Stomach (tissue), 9 donors: ENCODE results near the gene ULBP3. TPM values are rescaled to one million over a fixed set of nuclear protein-coding genes. Genes with fewer than 3 reads are reported as not detected.
"Not testable (repeated sequence)": the region's sequence is repeated elsewhere in the genome, so short reads cannot be mapped to it uniquely, and the experiment has no call there.

ENCODE experiments used
- DNase-seq, 2 donors: peaks; one replicate each; pipeline versions ENCODE4 v3.0.0 to v3.0.0-alpha.2; 2013 to 2019
- H3K27ac ChIP-seq, 5 donors: fragments of 200-600 bp in 4 of 5; sonication (generic) in 4 of 5; one replicate each; pipeline ENCODE4 v1.5.1; 2013 to 2019; ENCODE audit warnings: mild to moderate bottlenecking in 1 of 5, moderate library complexity in 1 of 5
- H3K27me3 ChIP-seq, 3 donors: fragments of 200-600 bp; sonication (generic); one replicate each; pipeline ENCODE4 v1.5.1; 2017 to 2019; ENCODE audit warnings: mixed run types in 1 of 3
- H3K36me3 ChIP-seq, 4 donors: fragments of 200-600 bp; sonication (generic); 1 replicate in 3 of 4; 2 replicates in 1 of 4; pipeline ENCODE4 v1.5.1; 2016 to 2019
- H3K4me1 ChIP-seq, 4 donors: fragments of 200-600 bp; sonication (generic); one replicate each; pipeline ENCODE4 v1.5.1; 2016 to 2019
- H3K4me3 ChIP-seq, 4 donors: fragments of 200-600 bp; sonication (generic) in 3 of 4; one replicate each; pipeline ENCODE4 v1.5.1; 2016 to 2019; ENCODE audit warnings: mild to moderate bottlenecking in 1 of 4
- H3K9me3 ChIP-seq, 4 donors: fragments of 200-600 bp; sonication (generic); one replicate each; pipeline ENCODE4 v1.5.1; 2016 to 2019
- EP300 ChIP-seq: sonication (generic); formaldehyde crosslinking; IDR thresholded peaks from one replicate; pipeline ENCODE4 v1.6.1; 2017; ENCODE audit warnings: antibody characterized with exemption
- POLR2A ChIP-seq, 4 donors: fragments of 450-650 bp; IDR thresholded peaks; one replicate each; pipeline ENCODE4 v1.6.1; 2016; ENCODE audit warnings: antibody characterized with exemption in 4 of 4, control low read depth in 2 of 4, mild to moderate bottlenecking in 1 of 4, moderate library complexity in 1 of 4
- POLR2AphosphoS5 ChIP-seq, 3 donors: sonication (generic); formaldehyde crosslinking; IDR thresholded peaks; one replicate each; pipeline ENCODE4 v1.6.1; 2016; ENCODE audit warnings: antibody characterized with exemption in 3 of 3
- WGBS, 5 donors: extraction: QIAGEN DNeasy Blood & Tissue Kit in 3 of 5; methylation state at CpG; one replicate each; pipeline versions ENCODE4 v1.1.5 to v1.1.7; 2013 to 2018; 5-methylcytosine and 5-hydroxymethylcytosine counted together
- intact Hi-C: fragments of 100-400 bp; cut with DNase I; formaldehyde crosslinking; loops from one replicate; pipeline ENCODE4 v1.15.1; 2023; ENCODE audit warnings: low total_unique reads
- polyA plus RNA-seq, 3 donors: library from polyadenylated mRNA; stranded (reverse); fragments of 200-250 nt; gene quantifications; one replicate each; pipeline ENCODE4 v1.2.3, GENCODE V29; 2013
- total RNA-seq, 5 donors: library from RNA; depleted of rRNA; stranded (reverse); fragments of >200 nt; gene quantifications; one replicate each; pipeline versions ENCODE4 v1.1.0 to v1.2.3, GENCODE V29; 2014 to 2016
- TF ChIP-seq, protein P1 (sequence below), 7 experiments: fragments of 450-650 bp in 4 of 7; fragments of 200-600 bp in 3 of 7; sonication (generic) in 3 of 7; IDR thresholded peaks; one replicate each; pipeline ENCODE4 v1.5.1; 2016 to 2019; ENCODE audit warnings: antibody characterized with exemption in 7 of 7, control low read depth in 2 of 7, mild to moderate bottlenecking in 1 of 7
- donor health status: healthy with polysubstance abuse.
- donor health status: Bipolar disorder and iron deficiency.
- donor health status: healthy.

The ULBP3 gene
- total and polyA plus RNA-seq, 8 donors: 0.20 to 4.6 (median 1.2) TPM; not detected in 3

DNA sequence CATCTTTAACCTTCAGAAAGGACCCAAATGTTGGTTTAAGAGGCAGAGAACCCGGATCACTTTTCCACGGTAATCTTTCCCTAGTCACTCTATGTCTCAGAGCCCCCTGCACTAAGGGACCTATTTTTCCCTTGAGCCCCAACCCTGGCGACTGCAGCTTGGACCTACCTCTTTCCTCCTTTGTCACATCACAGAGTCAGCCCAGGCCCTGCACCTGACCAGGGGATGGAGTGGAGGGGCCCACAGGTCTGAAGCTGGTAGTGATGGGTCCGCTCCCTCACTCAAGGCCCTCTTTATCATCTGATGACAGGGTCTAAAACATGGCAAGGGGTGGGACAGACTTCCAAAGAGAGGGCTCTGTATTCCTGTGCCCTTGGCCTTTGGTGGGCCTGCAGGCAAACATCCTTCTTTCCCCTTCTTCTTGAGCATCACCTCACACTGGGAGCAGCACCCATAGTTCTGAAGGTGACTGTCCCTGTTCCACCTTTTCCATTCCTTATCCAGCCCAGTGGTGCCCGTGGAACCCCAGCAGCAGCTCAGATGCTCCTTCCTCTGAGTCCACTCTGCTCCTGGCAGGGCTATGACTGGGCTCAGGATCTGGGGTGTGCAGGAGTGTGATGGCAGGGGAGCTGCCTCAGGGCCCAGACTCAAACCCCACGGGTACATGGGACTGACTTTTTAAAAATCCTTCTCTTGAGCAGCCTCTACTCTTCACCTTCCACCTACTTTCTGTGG lies 49.9 kb downstream of the ULBP3 start:
- TF ChIP-seq EP300 (no peak), POLR2A (IDR thresholded peaks at IDR 0.05) (no peak), POLR2AphosphoS5 (IDR thresholded peaks at IDR 0.05) (no peak)
- TF ChIP-seq, protein P1, sequence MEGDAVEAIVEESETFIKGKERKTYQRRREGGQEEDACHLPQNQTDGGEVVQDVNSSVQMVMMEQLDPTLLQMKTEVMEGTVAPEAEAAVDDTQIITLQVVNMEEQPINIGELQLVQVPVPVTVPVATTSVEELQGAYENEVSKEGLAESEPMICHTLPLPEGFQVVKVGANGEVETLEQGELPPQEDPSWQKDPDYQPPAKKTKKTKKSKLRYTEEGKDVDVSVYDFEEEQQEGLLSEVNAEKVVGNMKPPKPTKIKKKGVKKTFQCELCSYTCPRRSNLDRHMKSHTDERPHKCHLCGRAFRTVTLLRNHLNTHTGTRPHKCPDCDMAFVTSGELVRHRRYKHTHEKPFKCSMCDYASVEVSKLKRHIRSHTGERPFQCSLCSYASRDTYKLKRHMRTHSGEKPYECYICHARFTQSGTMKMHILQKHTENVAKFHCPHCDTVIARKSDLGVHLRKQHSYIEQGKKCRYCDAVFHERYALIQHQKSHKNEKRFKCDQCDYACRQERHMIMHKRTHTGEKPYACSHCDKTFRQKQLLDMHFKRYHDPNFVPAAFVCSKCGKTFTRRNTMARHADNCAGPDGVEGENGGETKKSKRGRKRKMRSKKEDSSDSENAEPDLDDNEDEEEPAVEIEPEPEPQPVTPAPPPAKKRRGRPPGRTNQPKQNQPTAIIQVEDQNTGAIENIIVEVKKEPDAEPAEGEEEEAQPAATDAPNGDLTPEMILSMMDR (IDR thresholded peaks at IDR 0.05): no peak
- H3K27ac ChIP-seq: no peak overlapping the region
- intact Hi-C loops: no loop called here
- H3K36me3 ChIP-seq: no peaks in the 10 kb centered on the region
- no peak overlapping the region for H3K4me3 ChIP-seq
- peaks cover 12 to 61% (median 34%) of the 10 kb centered on the region in 3 donors for H3K27me3 ChIP-seq
- WGBS, 5 donors: 44 to 63% (median 53%) methylated on average over 6 of the region's 6 CpGs
- H3K9me3 ChIP-seq: no peaks in the 10 kb centered on the region
- no peak for DNase-seq
- H3K4me1 ChIP-seq: peaks cover 4 to 19% (median 9%) of the 10 kb centered on the region in 4 donors

DNA sequence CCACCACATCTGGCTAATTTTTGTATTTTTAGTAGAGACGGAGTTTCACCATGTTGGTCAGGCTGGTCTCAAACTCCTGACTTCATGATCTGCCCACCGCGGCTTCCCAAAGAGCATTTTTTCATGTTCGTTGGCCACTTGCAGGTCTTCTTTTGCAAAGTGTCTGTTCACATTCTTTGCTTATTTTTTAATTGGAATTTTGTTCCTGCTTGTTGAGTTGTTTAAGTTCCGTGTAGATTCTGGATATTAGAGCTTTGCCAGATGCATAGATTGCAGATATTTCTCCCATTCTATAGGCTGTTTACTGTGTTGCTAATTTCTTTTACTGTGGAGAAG lies 51.8 kb downstream of the ULBP3 start:
- not testable (repeated sequence) for H3K36me3 ChIP-seq, H3K9me3 ChIP-seq, H3K4me3 ChIP-seq, H3K27ac ChIP-seq, DNase-seq
- intact Hi-C loops: loop anchor here (2.0 kb wide), 1 partner anchor 80 kb away; no protein-coding TSS in a partner anchor
- WGBS, 5 donors: 2 to 9% (median 6%) methylated on average over 5 of the region's 5 CpGs
- Histone ChIP-seq H3K27me3 (peaks cover 12 to 69% (median 47%) of the 10 kb centered on the region in 3 donors), H3K4me1 (peaks cover 4 to 19% (median 9%) of the 10 kb centered on the region in 4 donors)

DNA sequence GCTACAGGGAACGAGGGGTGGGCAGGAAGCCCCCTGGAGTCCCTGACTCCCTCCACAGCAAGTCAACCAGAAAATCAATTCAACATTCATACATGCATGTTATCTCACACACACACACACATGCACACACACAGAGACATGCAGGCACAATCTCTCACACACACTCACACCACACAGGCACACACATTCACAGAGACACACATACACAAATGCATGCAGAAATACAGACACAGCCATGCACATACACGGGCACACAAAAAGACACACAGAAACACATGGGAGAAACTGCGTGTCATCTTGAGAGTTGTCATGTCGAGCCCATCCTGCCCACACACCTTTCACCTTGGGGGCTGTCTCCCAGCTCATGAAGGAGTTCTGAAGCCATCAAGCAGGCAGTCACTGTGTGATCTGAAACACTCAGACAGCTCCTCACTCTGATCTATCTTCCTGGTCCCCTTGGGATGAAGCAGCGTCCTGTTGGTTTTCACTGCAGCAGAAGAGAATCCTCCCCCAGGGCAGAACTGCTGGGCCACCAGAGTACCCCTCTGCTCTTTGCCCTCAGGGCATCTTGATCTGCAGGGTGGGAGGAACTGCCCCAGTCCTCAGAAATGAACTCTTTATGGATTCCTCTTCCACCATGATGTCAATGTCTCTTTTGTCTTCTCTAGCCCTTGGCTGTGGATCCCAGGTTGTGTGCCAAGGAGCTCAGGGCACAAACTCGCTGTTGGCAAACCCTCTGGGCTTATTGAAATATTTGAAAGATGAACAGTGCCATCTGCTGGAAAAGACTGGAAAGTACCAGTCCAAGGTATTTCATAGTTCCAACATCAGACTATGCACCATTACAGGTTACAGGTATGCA lies 52.4 kb downstream of the ULBP3 start:
- H3K9me3 ChIP-seq: no peaks in the 10 kb centered on the region
- peaks cover 12 to 75% (median 51%) of the 10 kb centered on the region in 3 donors for H3K27me3 ChIP-seq
- 23 to 32% (median 25%) methylated on average over 6 of the region's 6 CpGs for WGBS, 5 donors
- no peak overlapping the region for H3K27ac ChIP-seq
- TF ChIP-seq POLR2AphosphoS5 (IDR thresholded peaks at IDR 0.05): no peak
- no peak for TF ChIP-seq POLR2A (IDR thresholded peaks at IDR 0.05)
- TF ChIP-seq, protein P1 (IDR thresholded peaks at IDR 0.05): peak in 5 of 7 experiments; percentile 64 to 77 (median 71)
- no peak for TF ChIP-seq EP300
- peaks cover 4 to 19% (median 9%) of the 10 kb centered on the region in 4 donors for H3K4me1 ChIP-seq
- intact Hi-C loops: loop anchor here (2.0 kb wide), 1 partner anchor 80 kb away; no protein-coding TSS in a partner anchor
- H3K4me3 ChIP-seq: no peak overlapping the region
- H3K36me3 ChIP-seq: no peaks in the 10 kb centered on the region
- DNase-seq: peak; percentile 67 to 84

- 2 to 6% (median 4%) methylated on average over 10 to 15 of the region's 15 CpGs for WGBS, 5 donors
- not testable (repeated sequence) for H3K36me3 ChIP-seq, DNase-seq, H3K9me3 ChIP-seq, H3K27ac ChIP-seq
- intact Hi-C loops: loop anchor here (2.0 kb wide), 1 partner anchor 79 kb away; no protein-coding TSS in a partner anchor
- Histone ChIP-seq H3K4me3 (peak overlapping the region in 1 of 4 donors; percentile 3), H3K4me1 (peaks cover 4 to 19% (median 9%) of the 10 kb centered on the region in 4 donors), H3K27me3 (peaks cover 12 to 86% (median 53%) of the 10 kb centered on the region in 3 donors)
Observed at GRCh38 chr6:150015281-150016001, 53.5 kb downstream of the ULBP3 start.

- H3K27ac ChIP-seq, H3K9me3 ChIP-seq, intact Hi-C loops, H3K36me3 ChIP-seq, DNase-seq: not testable (repeated sequence)
- Histone ChIP-seq H3K4me3 (peak overlapping the region in 1 of 4 donors; percentile 3), H3K4me1 (peaks cover 4 to 19% (median 9%) of the 10 kb centered on the region in 4 donors), H3K27me3 (peaks cover 12 to 93% (median 60%) of the 10 kb centered on the region in 3 donors)
- WGBS, 5 donors: 3 to 6% (median 5%) methylated on average over 4 to 48 of the region's 50 CpGs
Observed at GRCh38 chr6:150014623-150015280, 54.2 kb downstream of the ULBP3 start.

DNA sequence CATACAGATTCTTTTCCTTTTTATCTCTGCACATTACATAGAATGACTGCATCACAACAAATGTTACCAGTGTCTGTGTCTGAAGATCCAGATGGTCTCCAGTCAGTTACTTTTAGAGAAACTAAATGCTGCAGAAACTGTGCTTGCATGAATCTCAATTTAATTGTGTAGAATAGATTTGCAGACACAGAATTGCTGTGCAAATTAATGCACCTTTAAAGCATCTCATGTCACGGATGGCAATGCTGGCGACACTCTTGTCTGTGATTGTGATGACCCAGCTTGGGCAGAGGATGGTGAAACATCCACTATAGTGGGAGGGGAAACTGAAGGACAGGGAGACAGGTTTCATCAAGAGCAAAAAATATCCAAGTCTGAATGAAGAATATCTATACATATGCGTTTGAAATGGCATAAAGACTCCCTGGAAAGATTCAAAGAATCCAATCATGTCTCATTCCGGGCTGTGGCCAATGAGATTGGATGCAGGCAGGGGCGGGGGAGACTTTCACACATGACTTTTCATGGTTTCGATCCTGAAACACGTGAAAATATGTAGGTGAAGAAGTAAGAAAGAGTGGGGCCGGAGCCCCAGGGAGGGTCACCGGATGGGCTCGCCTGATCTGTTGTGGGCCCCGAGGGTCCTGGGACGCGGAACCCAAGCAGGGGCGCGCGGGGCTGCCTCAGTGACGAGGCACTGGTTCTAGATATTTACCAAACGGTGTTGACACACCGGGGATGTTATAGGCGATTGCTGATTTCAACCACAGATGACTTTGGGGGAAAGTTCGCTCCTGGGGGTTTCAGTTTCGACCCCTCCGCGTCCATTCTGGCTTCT lies 54.9 kb downstream of the ULBP3 start:
- intact Hi-C loops, H3K36me3 ChIP-seq, H3K9me3 ChIP-seq, DNase-seq, H3K27ac ChIP-seq: not testable (repeated sequence)
- Histone ChIP-seq H3K27me3 (peaks cover 12 to 96% (median 60%) of the 10 kb centered on the region in 3 donors), H3K4me1 (peaks cover 4 to 19% (median 9%) of the 10 kb centered on the region in 4 donors), H3K4me3 (peak overlapping the region in 1 of 4 donors; percentile 3)
- 12 to 20% (median 14%) methylated on average over 8 to 11 of the region's 24 CpGs for WGBS, 5 donors
